NCI-H524 treated with DMSO at 0.1 percent for 48 hours (cell line): Measurements from ENCODE around the gene THRA.

ENCODE experiments used
- DNase-seq: peaks from one replicate; lab custom pipeline; 2025; lab: John Stamatoyannopoulos, UW

Gene THRA

DNA sequence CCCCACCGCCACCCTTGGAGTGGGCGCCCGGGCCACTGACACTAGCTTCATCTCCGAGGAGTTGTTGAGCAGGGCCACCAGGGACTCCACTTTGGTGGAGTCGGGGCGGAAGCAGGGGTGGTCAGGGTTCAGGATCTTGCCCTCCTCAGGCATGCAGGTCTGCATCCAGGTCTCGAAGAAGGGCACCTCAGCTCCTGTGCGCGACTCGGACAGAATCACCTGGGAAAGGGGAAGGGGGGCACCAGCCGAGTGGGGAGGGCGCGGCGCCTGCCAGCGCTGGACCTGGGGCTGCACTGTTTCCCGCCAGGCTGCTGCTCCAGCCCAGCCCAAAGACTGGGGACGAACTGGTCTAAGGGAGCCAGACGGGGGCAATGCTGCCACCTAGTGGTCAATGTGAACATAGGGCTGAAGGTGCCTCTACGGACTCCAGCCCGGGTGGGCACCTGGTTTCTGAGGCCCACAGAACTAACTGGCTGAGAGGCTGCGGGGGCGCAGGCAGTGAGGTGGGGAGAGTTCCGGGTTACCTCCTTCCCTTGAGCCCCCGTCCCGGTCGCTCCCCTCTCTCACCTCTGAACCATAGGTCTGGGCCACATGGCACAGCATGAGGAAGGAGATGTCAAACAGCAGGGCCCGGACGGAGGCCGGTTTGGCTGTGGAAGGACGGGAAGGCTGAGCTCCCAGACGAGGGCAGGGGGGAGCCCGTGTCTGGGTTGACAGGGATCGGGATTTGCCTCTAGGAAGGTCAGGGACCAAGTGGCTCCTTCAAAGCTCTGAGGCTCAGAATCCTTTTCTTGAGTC lies 35.8 kb upstream of the THRA start:
- peak; percentile 6 for DNase-seq

DNA sequence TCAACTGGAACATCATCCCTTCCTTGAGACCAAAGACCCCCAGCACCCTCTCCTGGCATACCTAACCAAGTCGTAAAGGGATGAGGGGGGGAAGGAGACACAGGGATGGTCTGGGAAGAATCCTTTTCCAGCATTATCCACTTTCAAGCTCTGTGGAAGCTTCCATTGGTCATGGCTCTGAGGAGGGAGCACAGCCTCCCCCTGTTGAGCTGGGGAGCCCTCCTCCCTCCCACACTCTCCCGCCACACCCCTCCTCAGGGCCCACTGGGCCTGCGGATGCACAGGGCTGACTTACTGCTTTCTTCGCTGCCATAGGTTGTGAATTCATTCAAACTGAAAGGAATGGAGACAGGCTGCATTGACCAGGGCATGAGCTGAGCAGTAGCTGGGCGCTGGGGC lies 35.2 kb upstream of the THRA start:
- no peak for DNase-seq

DNA sequence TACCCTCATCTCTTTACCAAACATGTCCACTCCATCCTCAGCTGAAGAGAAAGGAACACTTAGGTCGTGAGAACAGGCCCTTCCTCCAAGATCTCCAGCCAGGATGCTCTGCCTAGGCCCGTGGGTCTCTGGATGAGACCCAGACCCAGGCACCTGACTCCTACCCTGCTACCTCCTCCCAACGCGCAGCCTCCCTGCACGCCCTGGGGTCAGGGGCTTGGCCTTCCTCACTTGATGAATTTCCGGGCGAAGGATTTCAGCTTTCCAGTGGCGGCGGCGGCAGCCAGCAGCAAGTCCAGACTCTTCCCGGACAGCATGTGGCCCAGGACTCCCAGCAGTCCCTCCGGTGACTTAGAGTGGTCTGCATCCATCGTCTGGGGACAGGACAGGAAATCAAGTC lies 34.2 kb upstream of the THRA start:
- no peak for DNase-seq

DNA sequence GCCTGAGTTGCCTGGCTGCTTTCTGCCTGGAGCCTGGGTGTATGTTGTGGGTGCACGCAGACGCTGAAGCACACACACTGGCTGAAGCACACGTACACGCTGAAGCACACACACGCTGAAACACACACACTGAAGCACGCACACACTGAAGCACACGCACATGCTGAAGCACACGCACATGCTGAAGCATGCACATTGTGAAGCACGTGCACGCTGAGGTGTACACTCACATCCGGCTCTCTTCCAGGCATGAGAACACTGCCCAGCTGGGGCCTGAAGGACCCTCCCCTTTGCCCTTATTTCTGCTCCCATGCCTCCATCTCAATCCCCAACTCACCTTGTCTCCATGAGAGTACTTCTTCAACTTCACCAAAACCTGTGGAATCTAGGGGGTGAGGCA lies 31.1 kb upstream of the THRA start:
- no peak for DNase-seq

DNA sequence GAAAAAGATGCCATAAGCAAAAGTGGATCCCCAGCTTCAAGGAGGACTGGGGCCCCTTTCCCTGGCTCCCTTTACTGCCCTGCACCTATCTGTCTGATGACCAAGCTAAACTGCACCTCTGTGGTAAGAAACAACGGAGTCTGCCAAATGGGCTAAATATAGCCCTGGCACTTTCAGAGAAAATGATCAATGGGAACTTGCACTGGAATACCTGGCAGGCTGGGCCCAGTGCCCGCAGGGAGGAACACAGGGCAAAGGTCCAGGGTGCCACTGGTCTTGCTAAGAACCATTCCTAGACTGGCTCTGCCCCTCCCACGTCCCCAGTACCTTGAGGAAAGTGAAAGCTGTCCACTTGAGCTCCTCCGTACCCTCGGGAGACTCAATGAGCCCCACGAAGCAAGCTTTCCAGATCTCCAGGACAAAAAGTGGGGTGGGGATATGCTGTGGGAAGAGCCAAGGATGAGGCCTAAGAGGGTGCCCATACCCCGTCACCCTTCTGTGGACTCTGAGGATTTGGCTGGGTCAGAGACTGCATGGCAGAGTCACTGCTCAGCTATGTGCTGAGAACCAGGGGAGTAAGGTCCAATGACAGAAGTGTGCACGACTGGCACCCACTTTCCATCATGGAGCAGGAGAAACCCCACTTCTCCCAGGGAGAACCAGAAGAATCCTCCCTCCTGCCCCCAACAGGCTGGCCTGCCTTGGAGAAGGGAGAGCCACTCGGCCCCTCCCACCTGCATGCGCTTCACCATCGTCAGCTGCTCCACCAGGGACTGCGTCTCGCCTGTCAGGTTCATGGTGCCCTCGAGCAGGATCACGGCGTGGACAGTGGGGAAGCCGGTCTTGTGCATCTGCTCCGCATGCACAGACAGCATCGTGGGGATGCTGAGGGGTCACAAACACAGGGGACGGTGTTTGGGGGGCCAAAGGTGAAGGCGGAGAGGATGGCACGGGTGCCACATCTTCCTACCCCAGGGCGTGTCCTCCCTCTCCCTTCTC lies 30.1 kb upstream of the THRA start:
- DNase-seq: no peak

DNA sequence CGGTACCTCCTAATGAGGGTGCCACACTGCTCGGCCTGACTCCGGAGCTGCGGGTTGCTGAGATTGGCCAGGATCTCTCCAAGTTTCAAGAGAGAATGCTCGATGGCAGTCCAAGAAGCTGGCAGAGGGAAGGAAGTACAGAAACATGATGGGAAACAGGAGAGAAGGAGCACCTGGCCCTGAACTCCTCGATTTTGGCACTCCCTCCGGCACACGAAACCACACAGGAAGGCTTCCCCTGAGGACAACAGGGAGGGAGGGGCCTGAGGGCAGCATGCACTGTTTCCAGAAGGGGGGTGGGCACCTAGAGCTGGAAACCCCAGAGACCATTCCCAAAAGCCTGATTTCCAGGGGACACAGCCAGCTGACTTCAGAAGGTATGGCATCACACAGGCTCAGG lies 29.4 kb upstream of the THRA start:
- DNase-seq: no peak

DNA sequence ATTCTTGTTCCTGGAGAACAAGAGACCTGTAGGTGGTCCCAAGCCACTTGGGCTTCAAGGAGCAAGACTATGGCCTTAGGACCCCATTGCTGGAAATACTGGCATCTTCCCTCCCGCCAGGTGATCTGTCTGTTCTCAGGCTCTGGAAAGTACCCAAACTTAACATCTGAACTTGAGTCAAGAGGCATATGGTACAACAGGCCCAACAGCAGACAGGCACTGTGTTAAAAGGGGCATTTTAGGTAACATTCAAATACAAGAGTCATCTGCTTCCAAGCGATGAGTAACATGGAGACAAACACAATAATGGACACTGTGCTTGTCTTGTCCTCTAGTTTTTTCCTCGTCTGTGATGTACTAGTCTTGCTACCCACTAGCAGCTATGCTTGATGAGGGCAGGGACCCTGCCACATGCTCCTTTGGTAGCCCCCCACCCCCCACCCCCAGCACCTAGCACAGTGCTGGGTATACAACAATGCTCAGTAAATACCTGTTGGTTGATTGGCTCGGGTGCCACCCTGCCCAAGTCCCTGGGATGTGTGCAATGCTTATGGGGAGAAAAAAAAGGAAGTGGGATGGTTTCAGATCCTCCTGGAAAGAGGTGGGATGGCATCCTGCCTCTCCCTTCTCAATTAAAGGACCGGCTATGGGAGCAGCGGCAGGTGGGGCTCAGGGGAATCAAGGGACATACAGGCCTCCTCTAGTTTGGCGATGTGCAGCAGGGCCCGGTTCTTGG lies 28.2 kb upstream of the THRA start:
- DNase-seq: no peak

DNA sequence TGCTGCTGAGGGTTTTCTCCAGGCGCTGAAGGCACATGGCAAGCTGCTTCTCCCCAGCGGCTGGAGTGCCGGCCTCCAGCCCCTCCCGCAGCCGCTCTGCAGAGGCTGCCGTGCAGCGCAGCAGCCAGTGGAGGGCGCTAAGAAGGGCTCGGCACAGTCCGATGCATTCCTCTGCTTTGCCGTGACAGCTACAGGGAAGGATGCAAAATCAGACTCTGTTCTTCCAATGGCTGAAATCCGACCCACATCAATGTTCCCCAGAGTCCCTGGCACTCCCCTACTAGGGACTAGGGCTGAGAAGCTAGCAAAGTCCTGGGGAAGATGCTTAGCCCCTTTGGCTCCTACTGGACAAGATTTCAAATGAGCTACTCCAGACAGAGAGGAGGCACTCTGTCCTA lies 27.6 kb upstream of the THRA start:
- DNase-seq: no peak

DNA sequence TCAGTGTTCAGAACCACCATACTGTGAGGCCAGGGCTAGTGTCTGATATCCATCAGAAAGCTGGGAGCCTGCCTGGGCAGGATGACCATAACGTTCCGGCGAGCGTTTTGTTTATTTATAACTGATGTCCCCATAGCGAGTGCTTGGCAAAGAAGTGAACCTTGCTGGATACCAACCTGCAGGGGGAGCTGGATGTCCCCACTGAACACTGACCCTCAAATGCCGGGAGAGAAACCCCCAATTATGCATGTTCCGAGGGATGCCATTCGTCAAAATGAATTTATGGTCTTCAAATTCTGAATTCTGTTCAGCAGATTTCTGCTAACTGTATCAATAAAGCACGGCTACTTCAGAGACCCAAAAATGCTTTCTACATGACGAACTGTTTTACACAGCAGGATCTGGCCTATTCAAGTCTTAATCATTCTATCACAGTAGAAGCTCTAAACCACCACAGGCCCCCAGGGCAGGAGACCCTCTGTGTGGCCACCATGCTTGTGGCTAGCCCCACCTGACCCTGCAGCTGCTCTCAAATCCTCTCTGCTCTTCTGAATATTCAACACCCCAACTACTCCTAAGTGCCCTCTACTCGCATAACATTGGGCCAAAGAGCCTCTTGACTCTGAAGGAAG lies 23.8 kb upstream of the THRA start:
- no peak for DNase-seq

DNA sequence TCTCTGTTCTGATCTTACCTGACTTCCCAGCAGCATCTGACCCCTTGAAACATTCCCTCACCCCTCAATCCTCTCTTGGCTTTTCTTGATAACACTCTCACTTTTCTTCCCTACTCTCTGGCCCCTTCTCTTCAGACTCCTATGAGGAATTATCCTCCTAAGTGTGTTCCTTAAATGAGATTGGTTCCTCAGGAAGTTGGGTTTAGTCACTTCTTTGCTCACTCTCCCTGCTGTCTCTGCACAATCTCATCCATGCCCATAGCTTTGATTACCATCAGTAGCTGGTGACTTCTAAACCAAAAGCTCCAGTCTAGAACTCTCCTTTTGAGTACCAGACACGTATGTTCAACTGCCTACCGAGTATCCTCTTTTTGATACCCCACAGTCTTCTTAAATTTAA lies 21.6 kb upstream of the THRA start:
- no peak for DNase-seq

DNA sequence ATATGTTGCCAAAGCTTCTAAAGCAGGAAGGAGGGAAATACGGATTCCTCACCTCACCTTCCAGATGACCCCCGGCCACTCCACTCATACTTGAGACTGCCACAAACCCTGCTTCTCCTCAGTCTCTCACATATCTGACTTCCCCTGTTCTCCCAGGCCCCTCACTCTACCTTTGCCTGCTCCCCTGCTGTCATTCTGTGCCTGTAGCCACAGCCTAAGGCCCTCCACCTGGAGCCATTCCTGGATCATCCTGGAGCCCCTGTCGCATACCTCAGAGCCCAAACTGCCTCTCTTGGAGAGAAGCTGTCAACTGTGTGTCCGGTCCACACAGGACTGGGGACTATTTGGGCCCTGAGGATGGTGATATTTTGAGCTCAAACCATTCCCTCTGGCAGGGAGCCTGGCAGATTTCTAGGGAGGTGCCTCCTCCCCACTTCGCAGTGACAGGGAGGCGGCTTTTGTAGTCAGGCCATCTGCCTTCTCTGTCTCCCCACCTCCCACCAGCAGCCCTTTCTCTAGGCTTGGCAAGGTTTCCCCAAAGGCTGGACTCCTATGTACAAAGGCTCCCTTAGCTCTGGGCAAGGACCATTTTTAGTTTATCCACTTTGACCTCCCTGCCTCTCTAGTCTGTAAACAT lies 6.3 kb upstream of the THRA start:
- DNase-seq: no peak

DNA sequence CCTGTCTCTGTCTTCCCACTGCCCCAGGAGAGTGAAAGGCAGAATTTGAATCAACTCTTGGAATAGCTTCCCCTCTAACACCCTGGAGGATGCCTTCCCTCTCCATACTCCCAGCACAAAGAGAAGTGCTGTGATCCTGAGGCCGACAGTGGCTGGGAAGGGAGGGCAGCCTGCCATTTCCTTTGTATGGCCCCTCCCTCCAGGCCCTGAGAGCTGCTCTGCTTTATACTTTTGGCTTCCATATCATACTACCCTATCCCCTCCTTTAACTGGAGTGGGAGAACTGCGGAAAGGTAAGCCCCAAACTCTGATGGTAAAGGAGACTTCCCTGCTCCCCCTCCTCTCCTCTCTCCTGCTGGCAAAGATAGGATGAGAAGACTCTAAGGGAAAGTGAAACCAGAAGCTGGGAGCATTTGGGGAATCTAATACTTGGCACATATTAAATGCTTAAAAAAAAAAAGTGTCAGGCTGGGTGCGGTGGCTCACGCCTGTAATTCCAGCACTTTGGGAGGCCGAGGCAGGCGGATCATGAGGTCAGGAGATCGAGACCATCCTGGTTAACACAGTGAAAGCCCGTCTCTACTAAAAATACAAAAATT lies 4.5 kb upstream of the THRA start:
- DNase-seq: no peak

DNA sequence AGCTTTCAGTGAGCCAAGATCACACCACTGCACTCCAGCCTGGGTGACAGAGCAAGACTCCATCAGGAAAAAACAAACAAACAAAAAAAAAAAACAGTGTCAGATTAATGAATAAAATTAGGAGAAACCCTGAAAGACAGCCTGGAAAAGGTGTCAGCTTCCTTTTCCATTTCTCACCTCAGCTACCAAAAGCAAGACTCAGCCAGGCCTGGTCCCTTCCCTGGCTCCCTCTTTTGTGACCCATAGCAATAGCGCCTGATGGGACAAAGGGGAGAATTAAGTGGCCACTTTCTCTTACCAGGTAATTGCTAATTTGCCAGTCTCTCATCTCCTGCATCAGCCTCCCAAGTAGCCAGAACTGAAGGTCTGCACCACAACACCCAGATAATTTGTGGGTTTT lies 3.9 kb upstream of the THRA start:
- DNase-seq: no peak

DNA sequence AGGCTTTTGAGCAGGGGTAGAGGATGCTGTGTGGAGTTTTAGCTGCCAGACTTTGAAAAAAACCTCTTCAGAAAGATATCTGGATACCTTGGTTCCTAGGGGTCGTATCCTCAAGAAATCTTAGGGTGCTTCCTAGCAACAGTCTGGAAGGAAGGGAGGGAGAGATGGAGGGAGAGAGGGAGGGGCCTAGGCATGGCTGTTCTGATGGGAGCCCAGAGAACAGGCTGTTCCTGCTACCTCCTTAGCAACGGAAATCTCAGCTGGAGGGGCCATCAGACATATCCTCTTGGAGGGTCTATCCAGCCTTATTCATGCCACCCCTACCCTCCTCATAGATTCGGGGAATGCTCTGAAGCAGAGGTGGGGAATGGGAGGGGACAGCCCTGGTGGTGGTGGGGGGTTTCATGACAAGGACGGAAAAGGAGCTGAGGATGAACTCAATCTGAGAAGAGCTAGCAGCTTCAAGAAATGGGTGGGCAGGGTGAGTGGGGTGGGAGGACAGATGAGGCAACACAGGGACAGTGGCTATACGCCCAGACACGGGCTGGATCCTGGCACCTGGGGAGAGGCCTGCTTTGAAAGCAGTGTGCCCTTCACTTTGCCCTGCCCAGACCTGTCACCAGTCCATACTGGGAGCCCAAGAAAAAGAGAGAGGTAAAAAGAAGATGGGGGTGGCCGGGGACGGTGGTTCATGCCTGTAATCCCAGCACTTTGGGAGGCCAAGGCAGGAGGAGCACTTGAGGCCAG lies 2.9 kb upstream of the THRA start:
- DNase-seq: no peak

DNA sequence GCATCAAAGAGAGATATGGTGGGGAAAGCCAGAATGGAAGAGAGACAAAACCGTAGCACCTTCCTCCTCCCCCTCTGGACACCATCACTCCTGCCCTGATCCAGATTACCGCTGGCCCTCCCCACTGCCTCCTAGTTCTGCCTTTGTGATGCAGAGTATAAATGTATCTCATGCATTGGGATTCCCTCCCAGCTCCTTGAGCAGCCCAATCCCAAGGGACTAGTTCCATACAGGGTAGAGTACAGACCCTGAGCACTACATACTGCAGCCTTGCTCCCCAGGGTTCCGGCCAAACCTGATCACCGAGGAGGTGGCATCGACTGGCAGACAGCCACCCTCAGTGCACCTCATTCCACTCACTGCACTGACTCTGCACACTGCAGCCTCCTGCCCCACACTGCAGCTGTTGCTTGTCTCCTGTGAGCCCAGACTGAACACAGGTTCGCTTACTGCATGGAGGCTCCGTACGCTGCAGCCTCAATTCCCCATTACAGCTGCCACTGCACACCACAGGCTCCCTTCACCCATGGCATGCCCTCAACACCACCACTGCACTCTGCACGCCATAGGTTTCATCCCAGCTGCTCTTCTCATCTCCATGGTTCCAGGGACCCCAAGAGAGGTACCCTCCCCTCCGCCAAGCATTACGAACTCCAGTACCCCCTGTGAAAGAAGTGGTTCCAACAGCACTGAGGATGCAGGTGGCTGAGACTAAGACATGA lies 1.7 kb upstream of the THRA start:
- DNase-seq: no peak

DNA sequence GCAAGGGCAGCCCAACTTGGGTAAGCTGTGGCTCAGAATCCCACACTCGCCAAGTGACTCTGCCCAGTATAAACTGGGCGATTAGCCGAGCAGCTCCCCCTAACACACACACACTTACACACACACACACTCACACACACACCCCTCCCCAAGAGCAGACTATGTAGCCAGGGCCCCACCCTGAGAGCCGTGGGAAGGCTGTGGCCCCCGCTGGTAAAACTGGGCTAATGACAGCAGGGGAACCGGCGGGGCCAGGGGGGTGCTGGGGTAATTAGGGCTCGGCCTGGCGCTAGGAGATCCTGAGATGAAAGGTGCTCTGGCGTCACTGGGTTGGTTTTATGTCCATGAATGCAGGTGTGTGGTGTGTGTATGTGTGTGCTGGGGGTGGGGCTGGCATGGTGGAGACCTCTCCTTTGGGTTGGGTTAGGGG lies 1.1 kb upstream of the THRA start:
- DNase-seq: no peak

DNA sequence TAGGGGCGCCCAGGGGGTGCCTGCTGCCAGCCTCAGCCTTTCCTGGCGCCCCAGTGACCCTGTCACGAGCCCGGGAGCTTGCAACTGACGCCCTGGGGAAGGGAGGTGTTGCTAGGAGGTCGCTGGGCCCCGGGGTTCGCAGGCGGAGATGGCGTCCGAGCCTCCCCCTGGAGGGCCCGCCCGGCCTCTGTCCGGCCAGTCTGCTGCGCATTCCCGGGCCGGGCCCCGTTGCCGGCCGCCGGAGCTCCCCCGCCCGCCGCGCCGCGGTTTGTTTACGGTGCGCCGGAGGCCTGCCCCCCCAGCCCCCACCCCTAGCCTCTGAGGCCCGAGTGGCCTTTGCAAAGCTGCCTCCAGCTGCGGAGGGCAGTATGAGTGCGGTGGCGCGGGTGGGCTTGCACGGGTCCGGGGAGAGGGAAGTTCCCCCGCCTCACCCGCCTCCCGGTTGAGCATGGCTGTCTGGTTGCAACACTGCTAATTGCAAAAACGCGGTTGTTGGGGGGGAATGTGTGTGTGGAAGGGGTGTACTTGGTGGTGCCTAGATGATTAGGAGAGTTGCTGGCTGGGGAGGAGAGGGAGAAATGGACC lies 514 bp downstream of the THRA start:
- no peak for DNase-seq

DNA sequence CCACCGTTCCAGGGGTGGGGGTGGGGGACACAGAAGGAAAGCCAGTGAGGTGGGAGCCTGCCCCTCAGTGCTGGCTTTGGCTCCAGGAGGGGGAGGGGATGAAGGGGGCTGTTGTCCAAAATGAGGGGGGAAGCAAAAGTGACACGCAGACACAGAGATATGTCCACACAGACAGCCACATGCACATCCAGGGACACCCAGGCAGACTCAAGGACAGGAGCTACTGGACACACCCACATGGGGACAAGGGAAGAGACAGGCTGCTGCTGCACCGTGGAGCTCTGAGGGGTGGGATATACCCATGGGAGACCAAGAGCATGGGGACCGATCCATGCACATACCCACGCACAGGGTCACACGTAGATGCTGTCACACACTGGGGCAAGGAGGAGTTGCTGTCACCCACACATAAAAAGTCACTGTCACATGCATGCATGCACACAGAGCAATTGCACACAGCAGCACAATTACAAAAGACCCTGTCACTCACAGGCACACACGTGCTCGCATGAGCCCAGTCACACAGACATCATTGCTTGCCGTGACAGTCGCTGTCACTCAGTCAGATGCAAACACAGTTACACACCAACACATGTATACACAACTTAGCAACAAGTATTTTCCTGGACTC lies 1.3 kb downstream of the THRA start:
- no peak for DNase-seq
